Left ventricle myocardium inferior (tissue), 1 donor: ENCODE data around the gene LY6G5B. TPM values are rescaled to one million over a fixed set of nuclear protein-coding genes. Genes with fewer than 3 reads are reported as not detected.
A peak's percentile ranks its signal among the peaks of the same experiment; 100 is the strongest.

Source experiments
- DNase-seq: peaks from one replicate; pipeline ENCODE4 v3.0.0-alpha.2; 2020
- H3K27ac ChIP-seq: fragments of 200-600 bp; replicated peaks from 2 replicates; pipeline ENCODE4 v1.8.0; 2021
- H3K27me3 ChIP-seq: fragments of 200-600 bp; 2 replicates; pipeline ENCODE4 v1.8.0; 2021; ENCODE audit warnings: low read depth
- H3K36me3 ChIP-seq: fragments of 200-600 bp; 2 replicates; pipeline ENCODE4 v1.8.0; 2021
- H3K4me1 ChIP-seq: fragments of 200-600 bp; 2 replicates; pipeline ENCODE4 v1.8.0; 2021
- H3K4me3 ChIP-seq: fragments of 200-600 bp; 2 replicates; pipeline ENCODE4 v1.8.0; 2021; ENCODE audit warnings: mild to moderate bottlenecking, moderate library complexity
- H3K9me3 ChIP-seq: fragments of 200-600 bp; replicated peaks from 2 replicates; pipeline ENCODE4 v1.8.0; 2021
- intact Hi-C: fragments of 100-400 bp; cut with micrococcal nuclease; formaldehyde crosslinking; loops from one replicate; pipeline ENCODE4 v1.11.0; 2022
- total RNA-seq: library from RNA; stranded (reverse); fragmentation: NEBNext Ultra II Directional; extraction: Animal tissue kit (Norgen Biotek cat#: 25700); gene quantifications from one replicate; pipeline ENCODE4 v1.2.1, GENCODE V29; 2021
- TF ChIP-seq, protein P1 (sequence below): fragments of 200-600 bp; IDR thresholded peaks from 2 replicates; pipeline ENCODE4 v1.8.0; 2021; ENCODE audit warnings: antibody characterized with exemption, mild to moderate bottlenecking, borderline replicate concordance
- donor health status: DM: no; HTN: yes; CAD: no; lungs with severe emphysema.

LY6G5B gene
- total RNA-seq, 1 donor from 2014 or later: 4.4 TPM

DNA sequence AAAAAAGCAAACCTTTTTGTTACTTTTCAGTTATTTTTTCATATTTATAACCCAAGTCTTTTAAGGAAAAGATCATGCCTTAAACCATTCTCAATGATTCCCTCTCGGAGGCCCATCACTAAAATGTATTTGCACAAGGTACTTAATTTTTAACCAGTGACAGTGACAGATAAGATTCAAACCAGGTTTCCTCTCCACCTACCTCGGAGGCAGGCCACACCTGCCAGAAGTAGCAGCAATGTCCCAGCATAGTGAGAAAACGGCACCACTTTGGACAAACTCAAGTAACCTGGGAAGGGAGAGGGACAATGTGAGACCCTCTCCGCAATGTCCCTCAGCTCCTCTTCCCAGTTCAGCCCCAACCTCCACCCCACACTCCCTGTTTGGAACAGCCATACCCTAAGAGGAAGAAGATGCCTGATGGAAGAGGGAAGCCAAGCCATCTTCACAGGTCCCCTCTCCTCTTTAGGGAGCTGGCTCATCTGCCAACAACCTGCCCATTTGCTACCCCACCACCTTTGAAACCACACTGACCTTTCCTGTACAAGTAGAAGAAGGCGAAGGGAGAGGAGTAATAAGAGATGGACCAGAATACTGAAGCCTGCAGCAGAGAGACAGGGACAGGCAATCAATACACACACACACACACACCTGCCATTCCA is 31.1 kb downstream of the LY6G5B start:
- Histone ChIP-seq H3K36me3 (peaks cover 36% of the 10 kb centered on the region), H3K4me3 (peak overlapping the region; percentile 90), H3K9me3 (no peaks in the 10 kb centered on the region), H3K27me3 (no peaks in the 10 kb centered on the region), H3K4me1 (peaks cover 43% of the 10 kb centered on the region), H3K27ac (peak overlapping the region; percentile 99)
- no peak for DNase-seq
- TF ChIP-seq, protein P1, sequence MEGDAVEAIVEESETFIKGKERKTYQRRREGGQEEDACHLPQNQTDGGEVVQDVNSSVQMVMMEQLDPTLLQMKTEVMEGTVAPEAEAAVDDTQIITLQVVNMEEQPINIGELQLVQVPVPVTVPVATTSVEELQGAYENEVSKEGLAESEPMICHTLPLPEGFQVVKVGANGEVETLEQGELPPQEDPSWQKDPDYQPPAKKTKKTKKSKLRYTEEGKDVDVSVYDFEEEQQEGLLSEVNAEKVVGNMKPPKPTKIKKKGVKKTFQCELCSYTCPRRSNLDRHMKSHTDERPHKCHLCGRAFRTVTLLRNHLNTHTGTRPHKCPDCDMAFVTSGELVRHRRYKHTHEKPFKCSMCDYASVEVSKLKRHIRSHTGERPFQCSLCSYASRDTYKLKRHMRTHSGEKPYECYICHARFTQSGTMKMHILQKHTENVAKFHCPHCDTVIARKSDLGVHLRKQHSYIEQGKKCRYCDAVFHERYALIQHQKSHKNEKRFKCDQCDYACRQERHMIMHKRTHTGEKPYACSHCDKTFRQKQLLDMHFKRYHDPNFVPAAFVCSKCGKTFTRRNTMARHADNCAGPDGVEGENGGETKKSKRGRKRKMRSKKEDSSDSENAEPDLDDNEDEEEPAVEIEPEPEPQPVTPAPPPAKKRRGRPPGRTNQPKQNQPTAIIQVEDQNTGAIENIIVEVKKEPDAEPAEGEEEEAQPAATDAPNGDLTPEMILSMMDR: no peak
- intact Hi-C loops: no loop called here

DNA sequence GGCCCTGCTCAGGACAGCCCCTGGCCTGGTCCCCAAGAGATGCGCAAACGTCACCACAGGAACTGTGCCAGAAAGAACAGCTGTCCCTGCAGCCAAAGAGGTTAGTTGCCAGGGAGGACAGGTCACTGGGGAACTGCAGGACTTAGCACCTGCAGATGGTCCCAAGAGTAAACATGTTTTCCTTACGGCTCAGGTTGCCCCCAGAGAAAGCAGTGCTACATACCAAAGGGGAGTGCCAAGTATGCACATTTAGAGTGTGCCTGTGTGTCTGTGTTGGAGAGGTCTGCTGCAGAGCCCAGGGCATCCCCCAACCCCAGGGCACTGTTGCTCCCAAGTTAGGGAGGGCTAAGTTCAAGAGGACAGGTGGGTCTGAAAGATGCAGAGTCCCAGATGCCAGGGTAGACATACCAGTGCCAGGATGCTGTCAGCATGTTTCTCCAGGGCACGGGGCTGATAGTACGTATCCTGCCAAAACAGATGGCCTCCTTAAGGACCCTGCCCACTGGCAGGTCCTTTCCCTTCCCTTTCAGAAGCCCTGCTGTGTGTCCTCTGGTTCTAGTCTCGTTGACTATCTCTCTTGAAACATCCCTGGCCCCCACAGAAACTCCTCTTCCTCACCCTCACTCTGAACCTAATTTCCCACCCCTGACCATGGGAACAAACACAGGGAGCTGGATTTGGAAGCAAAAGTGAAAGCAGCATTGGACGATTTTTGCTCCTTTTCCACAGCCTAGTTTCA is 32.1 kb downstream of the LY6G5B start:
- H3K36me3 ChIP-seq: peaks cover 26% of the 10 kb centered on the region
- intact Hi-C loops: no loop called here
- peak; percentile 57 for DNase-seq
- H3K4me1 ChIP-seq: peaks cover 43% of the 10 kb centered on the region
- H3K27me3 ChIP-seq: no peaks in the 10 kb centered on the region
- TF ChIP-seq, protein P1: no peak
- H3K27ac ChIP-seq: peak overlapping the region; percentile 99
- no peaks in the 10 kb centered on the region for H3K9me3 ChIP-seq
- peak overlapping the region; percentile 90 for H3K4me3 ChIP-seq

DNA sequence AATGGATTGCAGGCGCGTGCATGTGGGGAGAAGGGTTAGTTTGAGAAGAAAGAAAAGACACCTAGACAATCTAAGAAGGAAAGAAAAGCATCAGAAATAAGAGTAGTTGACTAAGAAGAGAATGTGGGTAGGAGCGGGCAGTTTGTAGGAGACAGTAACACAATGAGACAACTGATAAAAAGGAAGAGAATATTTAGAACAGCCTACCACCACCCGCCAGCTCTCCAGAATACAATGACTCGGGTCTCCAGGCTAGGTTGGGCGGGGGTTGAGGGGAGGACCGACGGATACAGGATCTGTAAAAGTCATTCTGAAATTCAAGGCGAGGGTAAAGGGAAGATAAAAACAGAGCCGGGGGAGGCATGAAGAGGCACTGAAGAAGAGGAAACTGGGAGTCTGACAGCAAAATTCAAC is 32.6 kb downstream of the LY6G5B start:
- no peaks in the 10 kb centered on the region for H3K9me3 ChIP-seq
- TF ChIP-seq, protein P1: no peak
- no peak for DNase-seq
- intact Hi-C loops: no loop called here
- peaks cover 43% of the 10 kb centered on the region for H3K4me1 ChIP-seq
- peaks cover 20% of the 10 kb centered on the region for H3K36me3 ChIP-seq
- H3K4me3 ChIP-seq: peak overlapping the region; percentile 90
- H3K27me3 ChIP-seq: no peaks in the 10 kb centered on the region
- peak overlapping the region; percentile 99 for H3K27ac ChIP-seq

DNA sequence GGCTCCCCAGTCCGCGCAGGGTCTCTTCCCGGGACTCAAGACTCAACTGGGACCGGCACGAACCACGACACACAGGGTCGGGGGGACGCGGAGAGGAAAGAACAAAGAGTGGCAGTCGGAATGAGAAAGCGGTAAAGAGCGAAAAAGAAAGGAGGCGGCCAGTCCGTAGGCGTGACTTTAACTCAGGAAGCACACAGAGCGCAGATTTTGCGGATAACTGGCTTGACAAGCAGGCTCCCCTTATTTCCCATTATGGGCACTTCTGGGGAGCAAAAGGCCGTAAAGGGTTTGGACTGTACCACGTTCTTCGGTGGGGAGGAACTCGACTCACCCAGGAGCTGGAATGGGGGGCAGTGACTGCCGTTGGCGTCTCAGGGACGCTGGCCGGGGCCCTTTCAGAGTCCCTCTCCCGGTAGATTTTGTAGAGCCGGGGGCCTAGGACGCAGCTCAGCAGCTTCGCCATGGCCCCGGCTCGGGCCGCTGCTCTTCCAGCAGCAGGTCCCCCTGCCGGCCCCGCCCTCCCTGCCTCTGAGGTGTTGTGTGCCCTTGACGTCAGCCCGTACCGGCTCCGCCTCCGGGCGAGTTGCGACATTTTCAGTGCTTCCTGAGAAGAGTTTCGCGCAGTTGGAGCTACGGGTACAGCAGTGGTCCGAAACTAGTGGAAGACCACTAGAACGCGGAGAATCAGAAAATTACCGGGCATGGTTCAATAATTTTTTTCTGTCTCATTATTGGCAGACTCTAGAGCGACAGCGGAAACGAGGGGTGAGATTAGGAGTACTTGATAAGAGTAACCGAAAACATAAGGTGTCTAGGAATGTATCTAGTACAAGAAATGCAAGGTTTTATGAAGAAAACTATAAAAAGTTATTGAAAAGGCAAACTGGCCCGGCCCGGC is 33.3 kb downstream of the LY6G5B start, which contains the start of gene ABHD16A:
TSS of gene ABHD16A (minus strand) at position 506 of the 898 bp plus-strand sequence. CDS start at position 463, 43 bp downstream.
- no peaks in the 10 kb centered on the region for H3K9me3 ChIP-seq
- peaks cover 19% of the 10 kb centered on the region for H3K36me3 ChIP-seq
- TF ChIP-seq, protein P1: peak; percentile 24
- peak; percentile 99 for DNase-seq
- peak within 1 kb of the TSS; percentile 90 for H3K4me3 ChIP-seq
- peaks cover 43% of the 10 kb centered on the region for H3K4me1 ChIP-seq
- H3K27me3 ChIP-seq: no peaks in the 10 kb centered on the region
- intact Hi-C loops: no loop called here
- H3K27ac ChIP-seq: peak within 1 kb of the TSS; percentile 99

DNA sequence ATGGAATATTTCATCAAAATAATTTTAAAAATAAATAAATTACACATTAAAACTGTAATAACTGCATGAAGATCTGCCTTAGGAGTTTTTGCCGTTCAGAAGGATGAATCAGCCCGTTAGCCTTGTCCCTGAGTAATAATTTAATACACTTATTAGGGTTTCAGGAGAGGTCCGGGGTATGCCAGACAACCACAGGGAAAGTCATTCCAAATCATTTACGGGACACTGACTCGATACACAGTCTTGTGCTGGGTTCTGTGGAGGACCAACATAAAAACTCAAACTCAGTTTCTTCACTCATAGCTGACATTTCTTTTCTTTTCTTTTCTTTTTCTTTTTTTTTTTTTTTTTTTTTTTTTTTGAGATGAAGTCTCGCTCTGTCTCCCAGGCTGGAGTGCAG is 36.2 kb downstream of the LY6G5B start:
- H3K9me3 ChIP-seq: no peaks in the 10 kb centered on the region
- TF ChIP-seq, protein P1: no peak
- DNase-seq: no peak
- H3K27me3 ChIP-seq: peaks cover 6% of the 10 kb centered on the region
- no peak overlapping the region for H3K27ac ChIP-seq
- intact Hi-C loops: no loop called here
- no peaks in the 10 kb centered on the region for H3K36me3 ChIP-seq
- no peak overlapping the region for H3K4me3 ChIP-seq
- H3K4me1 ChIP-seq: peaks cover 28% of the 10 kb centered on the region
